NCI-H1105 (cell line): ENCODE data around the gene CDH6.

Experiments used
- DNase-seq: peaks from one replicate; lab custom pipeline; 2025; lab: John Stamatoyannopoulos, UW

CDH6 gene

GRCh38 chr5:31378136-31378535 is 184.7 kb downstream of the CDH6 start:
- no peak for DNase-seq
